ENCODE data around the gene SUSD2.

- TF ChIP-seq CTCF (IDR thresholded peaks at IDR 0.05; ENCODE audit: borderline replicate concordance, extremely low read depth, low read length, poor library complexity, severe bottlenecking) (no peak), EZH2 (IDR thresholded peaks at IDR 0.05; ENCODE audit: borderline replicate concordance, low read depth, low read length, severe bottlenecking) (no peak)
Measured at GRCh38 chr22:24225951-24226350, 44.7 kb downstream of the SUSD2 start.

Data from DND-41 (cell line).